Measurements from ENCODE around the gene AZIN2.

DNA sequence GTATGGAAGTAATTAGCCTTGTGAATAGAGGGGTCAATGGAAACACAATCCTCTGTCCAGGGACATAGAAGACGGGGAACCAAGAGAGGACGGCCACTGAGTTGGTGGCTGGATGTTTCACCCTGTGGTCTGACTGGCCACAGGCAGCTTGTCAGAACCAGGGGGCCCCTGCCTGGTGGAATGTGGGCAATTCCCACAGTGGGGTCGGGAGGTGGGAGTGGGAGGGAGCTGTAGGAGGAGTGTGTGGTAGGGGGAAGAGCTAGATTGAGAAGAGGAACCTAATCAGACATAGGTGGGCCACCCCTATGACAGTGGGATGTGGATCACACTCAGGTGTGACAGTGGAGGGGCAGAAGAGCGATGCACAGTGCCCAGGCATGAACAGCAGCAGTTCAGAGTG is 69.6 kb downstream of the AZIN2 start:
- TF ChIP-seq EZH2 (IDR thresholded peaks at IDR 0.05; ENCODE audit: borderline replicate concordance, low read depth, low read length): no peak
- TF ChIP-seq RBM34 (IDR thresholded peaks at IDR 0.05; ENCODE audit: borderline replicate concordance, insufficient read depth, low read length): no peak
- TF ChIP-seq ILK (tag; IDR thresholded peaks at IDR 0.05; ENCODE audit: borderline replicate concordance, low read depth): no peak
- TF ChIP-seq ZNF146 (CRISPR knock-in tag; IDR thresholded peaks at IDR 0.05; ENCODE audit: unreplicated experiment): no peak
- no peak for TF ChIP-seq ZBTB1 (CRISPR knock-in tag; IDR thresholded peaks at IDR 0.05; ENCODE audit: borderline replicate concordance, low read depth)

All from K562 (cell line).